Liver (tissue), 3 donors: ENCODE results near the gene EXOSC10.
"Not testable (repeated sequence)": the region's sequence is repeated elsewhere in the genome, so short reads cannot be mapped to it uniquely, and the experiment has no call there.

Experiments
- HNF4A ChIP-seq, 2 donors: conservative IDR thresholded peaks; 2 replicates each; pipeline ENCODE4 v1.6.1; 2016; ENCODE audit warnings: antibody characterized with exemption in 2 of 2, mild to moderate bottlenecking in 2 of 2
- JUND ChIP-seq, 2 donors: IDR thresholded peaks; 2 replicates each; pipeline ENCODE4 v1.6.1; 2016; ENCODE audit warnings: antibody characterized with exemption in 2 of 2
- MAX ChIP-seq: IDR thresholded peaks from 2 replicates; pipeline ENCODE4 v1.6.1; 2016; ENCODE audit warnings: antibody characterized with exemption
- RAD21 ChIP-seq, 2 donors: IDR thresholded peaks; 2 replicates each; pipeline ENCODE4 v1.6.1; 2016; ENCODE audit warnings: antibody characterized with exemption in 2 of 2, mild to moderate bottlenecking in 2 of 2
- RXRA ChIP-seq, 2 donors: IDR thresholded peaks; 2 replicates each; pipeline ENCODE4 v1.6.1; 2017 to 2018; ENCODE audit warnings: antibody characterized with exemption in 2 of 2, mild to moderate bottlenecking in 1 of 2
- SP1 ChIP-seq: IDR thresholded peaks from 2 replicates; pipeline ENCODE4 v1.6.1; 2018; ENCODE audit warnings: antibody characterized with exemption, mild to moderate bottlenecking
- TAF1 ChIP-seq: conservative IDR thresholded peaks from 2 replicates; pipeline ENCODE4 v1.6.1; 2016; ENCODE audit warnings: antibody characterized with exemption, mild to moderate bottlenecking
- YY1 ChIP-seq: IDR thresholded peaks from 2 replicates; pipeline ENCODE4 v1.6.1; 2016; ENCODE audit warnings: antibody characterized with exemption, mild to moderate bottlenecking
- TF ChIP-seq, protein P1 (sequence below): IDR thresholded peaks from 2 replicates; pipeline ENCODE4 v1.6.1; 2016; ENCODE audit warnings: antibody characterized with exemption, mild to moderate bottlenecking
- TF ChIP-seq, protein P2 (sequence below): fragments of 150-350 bp; IDR thresholded peaks from 2 replicates; pipeline ENCODE4 v1.5.1; 2017; ENCODE audit warnings: improper control_type of control experiment, low read depth, low read length; ENCODE audit not compliant: missing input control
- TF ChIP-seq, protein P3 (sequence below): IDR thresholded peaks from 2 replicates; pipeline ENCODE4 v1.6.1; 2016; ENCODE audit warnings: antibody characterized with exemption
- donor health status: healthy.
- donor health status: healthy.

GRCh38 chr1:11063937-11064537, 35.6 kb downstream of the EXOSC10 start:
- not testable (repeated sequence) for TF ChIP-seq MAX; TAF1; RAD21 (IDR thresholded peaks at IDR 0.05); HNF4A (conservative IDR thresholded peaks at IDR 0.05); SP1; JUND (IDR thresholded peaks at IDR 0.05); RXRA (IDR thresholded peaks at IDR 0.05); YY1
- TF ChIP-seq, protein P1, sequence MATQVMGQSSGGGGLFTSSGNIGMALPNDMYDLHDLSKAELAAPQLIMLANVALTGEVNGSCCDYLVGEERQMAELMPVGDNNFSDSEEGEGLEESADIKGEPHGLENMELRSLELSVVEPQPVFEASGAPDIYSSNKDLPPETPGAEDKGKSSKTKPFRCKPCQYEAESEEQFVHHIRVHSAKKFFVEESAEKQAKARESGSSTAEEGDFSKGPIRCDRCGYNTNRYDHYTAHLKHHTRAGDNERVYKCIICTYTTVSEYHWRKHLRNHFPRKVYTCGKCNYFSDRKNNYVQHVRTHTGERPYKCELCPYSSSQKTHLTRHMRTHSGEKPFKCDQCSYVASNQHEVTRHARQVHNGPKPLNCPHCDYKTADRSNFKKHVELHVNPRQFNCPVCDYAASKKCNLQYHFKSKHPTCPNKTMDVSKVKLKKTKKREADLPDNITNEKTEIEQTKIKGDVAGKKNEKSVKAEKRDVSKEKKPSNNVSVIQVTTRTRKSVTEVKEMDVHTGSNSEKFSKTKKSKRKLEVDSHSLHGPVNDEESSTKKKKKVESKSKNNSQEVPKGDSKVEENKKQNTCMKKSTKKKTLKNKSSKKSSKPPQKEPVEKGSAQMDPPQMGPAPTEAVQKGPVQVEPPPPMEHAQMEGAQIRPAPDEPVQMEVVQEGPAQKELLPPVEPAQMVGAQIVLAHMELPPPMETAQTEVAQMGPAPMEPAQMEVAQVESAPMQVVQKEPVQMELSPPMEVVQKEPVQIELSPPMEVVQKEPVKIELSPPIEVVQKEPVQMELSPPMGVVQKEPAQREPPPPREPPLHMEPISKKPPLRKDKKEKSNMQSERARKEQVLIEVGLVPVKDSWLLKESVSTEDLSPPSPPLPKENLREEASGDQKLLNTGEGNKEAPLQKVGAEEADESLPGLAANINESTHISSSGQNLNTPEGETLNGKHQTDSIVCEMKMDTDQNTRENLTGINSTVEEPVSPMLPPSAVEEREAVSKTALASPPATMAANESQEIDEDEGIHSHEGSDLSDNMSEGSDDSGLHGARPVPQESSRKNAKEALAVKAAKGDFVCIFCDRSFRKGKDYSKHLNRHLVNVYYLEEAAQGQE: not testable (repeated sequence)
- TF ChIP-seq, protein P2, sequence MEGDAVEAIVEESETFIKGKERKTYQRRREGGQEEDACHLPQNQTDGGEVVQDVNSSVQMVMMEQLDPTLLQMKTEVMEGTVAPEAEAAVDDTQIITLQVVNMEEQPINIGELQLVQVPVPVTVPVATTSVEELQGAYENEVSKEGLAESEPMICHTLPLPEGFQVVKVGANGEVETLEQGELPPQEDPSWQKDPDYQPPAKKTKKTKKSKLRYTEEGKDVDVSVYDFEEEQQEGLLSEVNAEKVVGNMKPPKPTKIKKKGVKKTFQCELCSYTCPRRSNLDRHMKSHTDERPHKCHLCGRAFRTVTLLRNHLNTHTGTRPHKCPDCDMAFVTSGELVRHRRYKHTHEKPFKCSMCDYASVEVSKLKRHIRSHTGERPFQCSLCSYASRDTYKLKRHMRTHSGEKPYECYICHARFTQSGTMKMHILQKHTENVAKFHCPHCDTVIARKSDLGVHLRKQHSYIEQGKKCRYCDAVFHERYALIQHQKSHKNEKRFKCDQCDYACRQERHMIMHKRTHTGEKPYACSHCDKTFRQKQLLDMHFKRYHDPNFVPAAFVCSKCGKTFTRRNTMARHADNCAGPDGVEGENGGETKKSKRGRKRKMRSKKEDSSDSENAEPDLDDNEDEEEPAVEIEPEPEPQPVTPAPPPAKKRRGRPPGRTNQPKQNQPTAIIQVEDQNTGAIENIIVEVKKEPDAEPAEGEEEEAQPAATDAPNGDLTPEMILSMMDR: not testable (repeated sequence)
- TF ChIP-seq, protein P3, sequence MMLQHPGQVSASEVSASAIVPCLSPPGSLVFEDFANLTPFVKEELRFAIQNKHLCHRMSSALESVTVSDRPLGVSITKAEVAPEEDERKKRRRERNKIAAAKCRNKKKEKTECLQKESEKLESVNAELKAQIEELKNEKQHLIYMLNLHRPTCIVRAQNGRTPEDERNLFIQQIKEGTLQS: not testable (repeated sequence)
